Motor neuron (in vitro differentiated cells): ENCODE measurements around the gene LPCAT2. TPM values are rescaled to one million over a fixed set of nuclear protein-coding genes. Genes with fewer than 3 reads are reported as not detected.

Source experiments
- ATAC-seq, 8 experiments: fragments of 200-7000 bp; cut with Tn5 transposase; replicated peaks in 6 of 8; 2 replicates each; pipeline ENCODE4 v1.8.0; 2021; ENCODE audit warnings: mild to moderate bottlenecking in 8 of 8, moderate library complexity in 8 of 8
- H3K27ac ChIP-seq, 2 donors: fragments of 250-450 bp; sonication (Bioruptor Pico); 2 replicates each; pipeline ENCODE4 v1.9.0; 2021; ENCODE audit warnings: antibody characterized with exemption in 2 of 2, mild to moderate bottlenecking in 2 of 2, moderate library complexity in 1 of 2
- H3K4me1 ChIP-seq, 2 donors: fragments of 250-450 bp; sonication (Bioruptor Pico); replicated peaks in 1 of 2; 2 replicates each; pipeline ENCODE4 v1.6.1; 2021; ENCODE audit warnings: antibody characterized with exemption in 2 of 2, mild to moderate bottlenecking in 2 of 2, moderate library complexity in 1 of 2
- H3K4me3 ChIP-seq, 5 donors: fragments of 250-450 bp; sonication (Bioruptor Pico); 2 replicates each; pipeline ENCODE4 v1.9.0; 2021; ENCODE audit warnings: antibody characterized with exemption in 5 of 5, mild to moderate bottlenecking in 5 of 5, moderate library complexity in 4 of 5
- in situ Hi-C, 9 experiments: fragments of 400-800 bp; cut with MboI; loops; one replicate each; pipeline ENCODE4 v1.15.0; 2021; ENCODE audit warnings: low sequenced_read_pairs in 9 of 9, low pct_unique_long_range_greater_than_20kb in 2 of 9; ENCODE audit not compliant: unreplicated experiment in 9 of 9
- total RNA-seq, 8 experiments: library from RNA; unstranded; fragments of 300-600 nt; gene quantifications; 2 replicates each; pipeline versions ENCODE4 v1.2.3 to v1.2.4, GENCODE V29; 2022

LPCAT2 gene
- total RNA-seq, 8 experiments from 2014 or later: 0.92 to 16.1 (median 2.7) TPM

- no peak overlapping the region for H3K27ac ChIP-seq
- ATAC-seq: no peak
- H3K4me3 ChIP-seq: no peak overlapping the region
- H3K4me1 ChIP-seq: peaks cover 9 to 11% of the 10 kb centered on the region in 2 donors
- in situ Hi-C loops: no loop called here
Measured at GRCh38 chr16:55632259-55632658, 123.4 kb downstream of the LPCAT2 start.

- no peak for ATAC-seq
- Histone ChIP-seq H3K4me1 (peaks cover 17 to 19% of the 10 kb centered on the region in 2 donors), H3K27ac (no peak overlapping the region), H3K4me3 (no peak overlapping the region)
- in situ Hi-C loops: no loop called here
Measured at GRCh38 chr16:55634193-55634592, 125.3 kb downstream of the LPCAT2 start.

Other genes starting within 250 kb of the LPCAT2 start
- gene IRX6, start 184.9 kb upstream of the LPCAT2 start, total RNA-seq: 10 to 100 TPM in 1 of 8 experiments, 1 to 10 TPM in 5, under 1 TPM in 1, not detected in 1; 0.50 to 10.6 (median 2.3) TPM
- 100 to 1,000 TPM in 4 of 8 experiments, 10 to 100 TPM in 3, 1 to 10 TPM in 1; 7.4 to 741 (median 94.4) TPM for gene MMP2, start 29.9 kb upstream of the LPCAT2 start, total RNA-seq
- gene CAPNS2, start 57.6 kb downstream of the LPCAT2 start, total RNA-seq: 1 to 10 TPM in 1 of 8 experiments, under 1 TPM in 2, not detected in 5; 0.41 to 2.5 (median 0.66) TPM
- gene SLC6A2, start 146.9 kb downstream of the LPCAT2 start, total RNA-seq: 1 to 10 TPM in 1 of 8 experiments, under 1 TPM in 6, not detected in 1; 0.05 to 1.3 (median 0.25) TPM